HG03103 (cell line): ENCODE data around the gene CTDSP1.

ENCODE experiments used
- ATAC-seq: cut with Tn5 transposase; IDR thresholded peaks from one replicate; pipeline ENCODE4 v1.9.1; 2021; ENCODE audit warnings: low read depth; ENCODE audit not compliant: unreplicated experiment

The CTDSP1 gene

DNA sequence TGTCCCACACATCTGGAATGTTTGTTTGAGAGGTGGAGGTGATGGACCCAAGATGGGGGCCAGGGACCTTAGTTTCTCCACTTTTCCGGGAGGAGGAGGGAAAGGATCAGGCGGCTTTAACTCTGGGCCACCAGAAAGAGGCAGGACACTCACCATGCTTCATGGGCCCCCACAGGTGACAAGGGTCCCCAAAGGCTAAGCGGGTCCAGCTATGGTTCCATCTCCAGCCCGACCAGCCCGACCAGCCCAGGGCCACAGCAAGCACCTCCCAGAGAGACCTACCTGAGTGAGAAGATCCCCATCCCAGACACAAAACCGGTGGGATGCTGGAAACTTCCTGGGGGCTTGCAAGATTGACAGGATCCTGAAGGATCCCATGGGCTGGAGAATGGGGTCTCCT is 16.9 kb upstream of the CTDSP1 start:
- ATAC-seq, result no peak

DNA sequence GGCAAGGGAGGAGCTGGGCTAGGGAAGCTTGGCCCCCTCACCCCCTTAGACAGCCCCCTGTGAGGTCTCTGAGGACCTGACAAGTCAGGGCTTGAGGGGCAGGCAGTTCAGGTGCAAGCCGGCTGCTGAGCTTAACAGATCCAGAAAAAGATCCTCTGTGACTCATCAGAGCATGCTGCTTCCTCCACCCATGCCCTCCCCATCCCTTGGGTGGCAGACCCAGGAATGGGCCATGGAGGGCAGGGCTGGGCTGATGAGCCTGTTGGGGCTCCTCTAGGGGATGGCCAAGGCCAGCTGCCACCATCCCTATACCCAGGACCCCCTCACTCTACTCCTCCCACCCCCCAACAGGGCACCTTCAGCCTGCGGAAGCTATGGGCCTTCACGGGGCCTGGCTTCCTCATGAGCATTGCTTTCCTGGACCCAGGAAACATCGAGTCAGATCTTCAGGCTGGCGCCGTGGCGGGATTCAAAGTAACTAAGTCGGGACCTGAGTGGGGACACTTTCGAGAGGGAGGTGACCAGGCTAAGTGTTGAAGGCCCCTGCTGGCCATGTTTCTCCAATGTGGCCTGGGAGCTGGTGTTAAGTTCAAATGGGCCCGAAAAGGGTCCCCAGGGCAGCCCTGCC is 15.7 kb upstream of the CTDSP1 start:
- ATAC-seq, result no peak

DNA sequence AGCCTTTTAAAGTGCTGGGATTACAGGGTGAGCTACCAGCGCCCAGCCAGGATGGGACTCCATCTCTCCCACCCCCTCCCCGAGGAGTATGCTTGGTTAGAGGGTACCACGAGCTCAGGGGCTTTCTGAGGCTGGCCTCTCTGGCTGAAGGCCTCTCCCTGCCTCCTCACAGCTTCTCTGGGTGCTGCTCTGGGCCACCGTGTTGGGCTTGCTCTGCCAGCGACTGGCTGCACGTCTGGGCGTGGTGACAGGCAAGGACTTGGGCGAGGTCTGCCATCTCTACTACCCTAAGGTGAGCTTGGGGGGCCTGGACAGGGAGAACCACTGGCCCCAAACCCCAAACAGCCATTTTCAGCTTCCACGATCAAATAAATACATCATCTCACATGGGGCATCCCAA is 14.7 kb upstream of the CTDSP1 start:
- ATAC-seq, result no peak

DNA sequence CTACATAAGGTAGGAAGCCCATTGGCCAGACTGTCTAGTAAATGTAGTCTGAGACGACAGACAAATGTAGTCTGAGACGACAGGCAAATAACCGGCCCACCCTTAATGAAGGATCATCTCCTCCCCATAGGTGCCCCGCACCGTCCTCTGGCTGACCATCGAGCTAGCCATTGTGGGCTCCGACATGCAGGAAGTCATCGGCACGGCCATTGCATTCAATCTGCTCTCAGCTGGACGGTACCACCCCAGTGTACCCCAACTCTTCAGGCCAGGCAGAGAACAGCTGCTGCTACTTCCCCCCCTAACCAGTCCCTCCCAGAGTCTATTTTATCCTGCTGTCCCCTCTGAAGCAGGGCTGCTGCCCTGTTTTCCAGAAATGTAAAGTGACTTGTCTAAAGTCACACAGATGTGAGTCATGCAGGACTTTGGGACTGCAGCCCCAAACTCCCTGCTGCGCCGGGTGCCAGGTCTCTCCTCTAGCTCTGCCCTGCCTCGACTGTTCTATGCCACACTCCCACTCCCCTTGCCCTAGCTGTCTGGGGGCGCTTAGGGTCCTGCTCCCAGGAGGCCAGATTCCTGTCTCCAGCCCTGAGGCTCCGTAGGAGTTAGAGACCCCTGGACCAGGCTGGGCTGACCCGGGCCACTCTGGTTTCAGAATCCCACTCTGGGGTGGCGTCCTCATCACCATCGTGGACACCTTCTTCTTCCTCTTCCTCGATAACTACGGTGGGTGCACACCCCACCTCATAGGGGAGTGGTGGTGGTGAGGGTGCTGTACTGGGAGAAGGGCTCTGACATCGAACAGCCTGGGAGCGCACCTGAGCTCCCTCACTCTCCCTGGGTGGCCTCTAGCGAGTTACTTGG is 12.9 kb upstream of the CTDSP1 start:
- ATAC-seq, result no peak

DNA sequence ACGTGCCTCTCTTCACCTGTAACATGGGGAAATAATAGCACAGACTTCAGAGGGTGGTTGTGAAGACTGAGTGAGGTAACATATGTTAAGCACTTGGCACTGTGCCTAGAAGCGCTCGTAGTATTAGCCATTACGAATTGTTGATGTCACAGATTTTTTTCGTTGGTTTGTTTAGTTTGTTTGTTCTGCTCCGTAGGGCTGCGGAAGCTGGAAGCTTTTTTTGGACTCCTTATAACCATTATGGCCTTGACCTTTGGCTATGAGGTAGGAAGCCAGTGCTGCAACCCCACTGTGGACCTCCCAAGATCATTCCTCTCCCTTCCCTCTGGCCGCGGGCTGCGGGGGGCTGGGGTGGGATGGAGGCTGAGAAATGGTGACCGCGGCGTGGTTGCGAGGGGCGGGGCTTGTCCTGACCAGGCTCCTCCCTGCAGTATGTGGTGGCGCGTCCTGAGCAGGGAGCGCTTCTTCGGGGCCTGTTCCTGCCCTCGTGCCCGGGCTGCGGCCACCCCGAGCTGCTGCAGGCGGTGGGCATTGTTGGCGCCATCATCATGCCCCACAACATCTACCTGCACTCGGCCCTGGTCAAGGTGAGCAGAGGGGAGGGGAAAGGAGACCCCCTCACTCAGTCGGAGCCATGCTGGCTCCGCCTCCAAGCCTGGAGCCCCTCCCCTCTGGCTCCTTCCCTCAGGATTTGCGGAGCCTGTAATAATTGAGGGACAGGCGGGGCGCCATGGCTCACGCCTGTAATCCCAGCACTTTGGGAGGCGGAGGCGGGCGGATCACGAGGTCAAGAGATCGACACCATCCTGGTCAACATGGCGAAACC is 12.1 kb upstream of the CTDSP1 start:
- ATAC-seq, result no peak

DNA sequence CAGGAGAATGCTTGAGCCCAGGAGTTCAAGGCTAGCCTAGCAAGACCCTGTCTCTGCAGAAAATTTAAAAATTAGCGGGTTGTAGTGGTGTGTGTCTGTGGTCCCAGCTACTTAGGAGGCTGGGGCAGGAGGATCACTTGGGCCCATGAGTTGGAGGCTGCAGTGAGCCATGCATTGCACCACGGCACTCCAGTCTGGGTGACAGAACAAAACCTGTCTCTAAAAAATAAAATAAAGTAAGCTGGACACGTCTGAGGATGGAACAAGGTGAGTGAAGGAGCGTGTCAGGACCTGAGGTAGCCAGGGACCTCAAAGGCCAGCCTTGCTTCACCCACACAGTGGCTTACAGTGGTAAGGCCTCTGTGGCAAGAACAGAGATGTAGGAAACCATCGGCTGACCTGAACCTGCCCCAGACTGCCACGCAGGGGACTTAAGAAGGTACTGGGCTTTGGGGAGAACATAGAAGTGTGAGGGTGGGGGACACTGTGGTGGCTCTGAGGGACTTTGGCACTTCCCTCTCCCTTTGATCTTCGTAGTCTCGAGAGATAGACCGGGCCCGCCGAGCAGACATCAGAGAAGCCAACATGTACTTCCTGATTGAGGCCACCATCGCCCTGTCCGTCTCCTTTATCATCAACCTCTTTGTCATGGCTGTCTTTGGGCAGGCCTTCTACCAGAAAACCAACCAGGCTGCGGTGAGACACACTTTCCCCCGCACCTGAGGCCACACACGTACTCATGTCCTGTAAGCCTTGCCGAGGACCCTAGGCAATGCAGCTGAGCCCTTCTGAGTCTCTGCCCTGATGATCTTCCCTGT is 10.1 kb upstream of the CTDSP1 start:
- ATAC-seq, result no peak

DNA sequence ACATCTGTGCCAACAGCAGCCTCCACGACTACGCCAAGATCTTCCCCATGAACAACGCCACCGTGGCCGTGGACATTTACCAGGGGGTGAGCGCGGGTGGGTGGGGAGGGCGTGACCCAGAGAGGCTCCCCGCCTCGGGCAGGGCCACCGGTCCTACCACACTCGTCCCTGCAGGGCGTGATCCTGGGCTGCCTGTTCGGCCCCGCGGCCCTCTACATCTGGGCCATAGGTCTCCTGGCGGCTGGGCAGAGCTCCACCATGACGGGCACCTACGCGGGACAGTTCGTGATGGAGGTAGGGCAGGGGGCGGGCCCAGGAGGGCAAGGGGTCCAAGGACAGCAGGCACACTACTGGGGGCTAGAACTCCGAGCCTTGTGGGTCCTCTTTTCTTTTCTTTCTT is 8.5 kb upstream of the CTDSP1 start:
- no peak for ATAC-seq

DNA sequence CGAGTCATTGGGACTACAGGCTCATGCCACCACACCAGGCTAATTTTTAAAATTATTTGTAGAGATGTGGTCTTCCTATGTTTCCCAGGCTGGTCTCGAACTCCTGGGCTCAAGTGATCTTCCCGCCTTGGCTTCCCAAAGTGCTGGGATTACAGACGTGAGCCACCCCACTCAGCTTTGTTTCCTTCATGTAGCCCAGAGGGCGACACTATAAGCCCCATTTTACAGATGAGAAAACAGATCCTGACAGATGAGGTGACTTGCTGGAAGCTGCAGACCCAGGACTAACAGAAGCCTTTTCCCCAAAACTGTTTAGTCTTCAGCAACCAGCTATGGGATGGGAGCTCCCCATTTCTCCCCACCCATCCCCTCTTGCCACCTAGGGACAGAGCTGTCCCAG is 7.2 kb upstream of the CTDSP1 start:
- ATAC-seq, result no peak

DNA sequence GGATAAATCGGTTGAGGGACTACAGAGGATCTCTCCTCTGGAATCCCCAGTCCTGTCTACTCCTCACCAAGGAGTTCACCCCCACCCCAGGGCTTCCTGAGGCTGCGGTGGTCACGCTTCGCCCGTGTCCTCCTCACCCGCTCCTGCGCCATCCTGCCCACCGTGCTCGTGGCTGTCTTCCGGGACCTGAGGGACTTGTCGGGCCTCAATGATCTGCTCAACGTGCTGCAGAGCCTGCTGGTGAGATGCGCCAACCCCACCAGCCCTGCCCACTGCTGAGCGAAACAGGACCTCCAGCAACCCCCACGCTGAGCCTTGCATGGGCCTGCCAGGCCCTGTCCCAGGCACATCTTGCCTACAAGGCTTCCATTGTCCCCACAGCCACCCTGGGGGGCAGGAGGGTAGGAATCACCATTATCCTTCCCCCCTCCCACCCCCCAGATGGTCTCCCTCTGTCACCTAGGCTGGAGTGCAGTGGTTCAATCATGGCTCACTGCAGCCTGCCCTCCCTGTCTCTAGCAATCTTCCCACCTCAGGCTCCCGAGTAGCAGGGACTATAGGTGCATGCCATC is 6.7 kb upstream of the CTDSP1 start:
- no peak for ATAC-seq

DNA sequence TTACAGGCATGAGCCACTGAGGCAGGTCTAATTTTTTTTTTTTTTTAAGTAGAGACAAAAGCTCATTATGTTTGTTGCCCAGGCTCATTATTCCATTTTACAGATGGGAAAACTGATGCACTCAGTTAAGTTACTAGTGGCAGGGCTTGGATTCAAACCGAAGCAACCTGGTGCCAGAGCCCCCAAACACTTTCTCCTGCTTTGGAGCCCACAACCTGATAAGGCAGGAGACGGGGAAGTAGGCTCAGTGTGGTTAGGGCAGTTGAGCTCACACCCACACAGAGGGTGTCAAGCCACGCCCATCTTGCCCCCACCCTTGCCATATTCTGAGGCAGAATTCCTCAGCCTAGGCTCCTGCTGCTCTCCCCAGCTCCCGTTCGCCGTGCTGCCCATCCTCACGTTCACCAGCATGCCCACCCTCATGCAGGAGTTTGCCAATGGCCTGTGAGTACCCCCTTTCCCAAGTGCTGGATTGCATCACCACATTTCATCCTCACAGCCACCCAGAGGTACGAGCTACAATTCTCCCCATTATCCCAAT is 5.8 kb upstream of the CTDSP1 start:
- ATAC-seq, result no peak

DNA sequence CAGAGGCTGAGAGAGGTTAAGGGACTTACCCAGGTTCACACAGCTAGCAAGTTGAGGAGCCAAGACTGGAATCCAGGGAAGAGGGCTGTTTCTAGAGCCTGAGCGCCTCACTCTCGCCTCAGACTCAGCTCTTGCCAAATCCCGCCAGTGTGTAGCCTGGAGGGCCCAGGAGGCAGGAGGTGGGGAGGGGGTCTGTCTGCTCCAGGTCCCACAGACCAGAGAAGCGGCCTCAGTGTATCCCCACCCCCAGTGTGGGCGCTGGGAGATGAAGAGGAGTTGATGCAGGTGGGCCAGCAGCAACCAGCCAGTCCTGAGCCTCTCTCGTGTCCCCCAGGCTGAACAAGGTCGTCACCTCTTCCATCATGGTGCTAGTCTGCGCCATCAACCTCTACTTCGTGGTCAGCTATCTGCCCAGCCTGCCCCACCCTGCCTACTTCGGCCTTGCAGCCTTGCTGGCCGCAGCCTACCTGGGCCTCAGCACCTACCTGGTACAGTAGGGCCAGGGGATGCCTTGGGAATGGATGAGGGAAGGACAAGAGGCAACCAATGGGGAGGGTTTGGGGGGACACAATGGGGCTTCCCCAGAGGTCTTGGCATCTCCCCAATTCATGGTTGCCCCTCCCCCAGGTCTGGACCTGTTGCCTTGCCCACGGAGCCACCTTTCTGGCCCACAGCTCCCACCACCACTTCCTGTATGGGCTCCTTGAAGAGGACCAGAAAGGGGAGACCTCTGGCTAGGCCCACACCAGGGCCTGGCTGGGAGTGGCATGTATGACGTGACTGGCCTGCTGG is 5.2 kb upstream of the CTDSP1 start:
- ATAC-seq, result no peak

DNA sequence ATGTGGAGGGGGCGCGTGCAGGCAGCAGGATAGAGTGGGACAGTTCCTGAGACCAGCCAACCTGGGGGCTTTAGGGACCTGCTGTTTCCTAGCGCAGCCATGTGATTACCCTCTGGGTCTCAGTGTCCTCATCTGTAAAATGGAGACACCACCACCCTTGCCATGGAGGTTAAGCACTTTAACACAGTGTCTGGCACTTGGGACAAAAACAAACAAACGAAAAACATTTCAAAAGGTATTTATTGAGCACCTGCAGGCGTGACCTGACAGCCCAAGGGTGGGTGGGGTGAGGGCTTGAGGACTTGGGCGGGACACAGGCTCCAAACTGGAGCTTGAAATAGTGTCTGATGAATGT is 4.6 kb upstream of the CTDSP1 start:
- no peak for ATAC-seq

DNA sequence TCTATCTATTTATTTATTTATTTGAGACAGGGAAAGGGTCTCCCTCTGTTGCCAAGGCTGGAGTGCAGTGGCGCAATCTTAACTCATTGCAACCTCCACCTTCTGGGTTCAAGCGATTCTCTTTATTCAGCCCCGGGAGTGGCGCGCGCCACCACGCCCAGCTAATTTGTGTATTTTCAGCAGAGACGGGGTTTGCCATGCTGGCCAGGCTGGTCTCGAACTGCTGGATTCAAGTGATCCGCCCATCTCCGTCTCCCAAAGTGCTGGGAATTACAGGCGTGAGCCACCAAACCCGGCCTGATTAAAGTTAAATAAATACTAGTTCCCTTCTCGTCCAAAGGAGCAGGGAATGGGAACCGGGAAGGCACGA is 4.2 kb upstream of the CTDSP1 start:
- ATAC-seq, result no peak

DNA sequence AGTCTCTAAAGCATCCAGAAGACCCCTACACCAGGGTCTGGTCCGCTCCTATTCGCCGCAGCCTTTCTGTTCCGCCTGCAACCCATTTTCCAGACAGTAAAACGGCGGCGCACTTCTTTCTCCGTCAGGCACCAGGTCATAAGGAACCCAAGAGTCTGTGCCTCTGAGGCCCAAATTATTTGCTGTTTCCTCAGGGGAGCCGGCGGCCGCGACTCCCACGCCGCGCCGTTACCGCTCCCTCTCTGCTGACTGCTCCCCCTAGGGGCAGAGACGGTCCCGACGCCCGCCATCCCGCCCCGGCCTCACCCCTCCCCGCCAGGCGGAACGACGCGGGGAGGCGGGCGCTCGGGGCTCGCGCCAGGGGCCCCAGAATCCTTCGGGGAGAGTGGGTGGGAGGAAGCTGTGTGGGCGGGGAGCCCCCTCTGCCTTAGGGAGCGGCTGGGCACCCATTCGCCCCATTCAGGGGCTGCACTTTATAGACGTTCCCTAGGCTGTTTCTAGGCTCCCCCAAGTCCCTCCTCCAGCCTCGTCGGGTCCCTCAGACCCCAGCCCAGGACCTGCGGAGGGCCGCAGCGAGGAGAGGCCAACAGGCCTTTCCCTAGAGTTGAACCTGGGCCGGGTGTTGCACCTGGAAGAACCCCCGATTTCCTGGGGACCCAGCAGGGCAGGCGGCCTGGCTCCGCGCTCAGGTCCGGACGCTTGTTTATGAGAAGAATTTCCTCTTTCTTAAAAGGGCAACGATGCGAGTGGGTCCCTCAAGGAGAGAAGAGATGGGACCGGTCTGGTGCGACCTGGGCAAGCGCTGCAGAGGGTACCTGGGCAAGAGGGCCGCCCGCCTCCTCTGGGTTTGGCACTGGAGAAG is 3.6 kb upstream of the CTDSP1 start:
- ATAC-seq, result peak; percentile 42

DNA sequence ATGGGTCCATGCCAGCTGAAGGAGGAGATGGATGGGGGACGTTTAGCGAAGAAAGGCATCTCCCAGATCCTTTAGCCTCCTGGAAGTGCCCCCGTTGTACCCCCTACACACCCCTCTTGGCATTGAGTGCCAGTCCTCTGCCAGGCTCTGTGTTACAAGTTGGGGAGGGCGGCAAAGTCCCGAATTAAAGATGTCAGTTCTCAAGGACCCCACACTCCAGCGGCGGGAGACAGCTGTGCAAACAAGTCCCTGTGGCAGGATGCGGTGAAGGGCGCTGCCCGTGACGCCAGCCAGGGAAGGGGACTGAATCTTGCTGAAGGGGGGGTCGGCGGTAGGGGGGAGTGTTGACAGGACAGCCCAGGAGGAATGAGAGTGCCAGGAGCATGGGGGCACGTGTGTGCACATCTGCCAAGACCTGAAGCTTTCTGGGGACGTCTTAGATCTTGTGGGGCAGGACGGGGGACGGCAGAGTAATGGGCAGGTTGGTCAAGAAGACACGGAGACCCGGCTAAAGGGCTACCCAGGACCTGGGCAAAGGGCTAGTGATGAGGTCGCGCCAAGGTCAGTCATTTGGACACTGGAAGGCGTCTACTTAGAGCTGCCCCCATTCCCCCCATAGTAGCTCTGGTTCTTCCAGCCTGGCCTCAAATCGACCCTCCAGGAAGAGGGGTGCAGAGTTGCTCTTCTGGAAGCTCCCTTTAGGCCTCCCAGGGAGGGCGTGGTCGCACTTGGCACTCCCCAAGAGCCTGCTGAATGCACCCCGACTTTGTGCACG is 2.8 kb upstream of the CTDSP1 start:
- no peak for ATAC-seq

DNA sequence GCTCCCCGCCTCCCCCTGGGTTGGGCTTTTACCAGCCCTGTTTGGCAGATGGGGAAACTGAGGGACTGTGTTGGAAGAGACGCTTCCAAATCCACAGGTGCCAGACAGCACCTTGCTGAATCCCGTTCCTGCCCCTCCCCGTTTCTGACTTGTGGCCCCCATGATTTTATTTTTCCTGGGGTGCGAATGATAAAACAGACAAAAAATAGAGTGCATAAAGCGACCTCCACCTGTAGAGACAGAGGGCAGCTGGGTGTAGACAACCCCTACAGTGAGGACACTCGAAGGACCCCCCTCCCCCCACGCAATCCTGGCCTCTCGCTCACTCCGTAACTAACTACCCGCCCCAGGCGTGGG is 2.2 kb upstream of the CTDSP1 start:
- no peak for ATAC-seq

DNA sequence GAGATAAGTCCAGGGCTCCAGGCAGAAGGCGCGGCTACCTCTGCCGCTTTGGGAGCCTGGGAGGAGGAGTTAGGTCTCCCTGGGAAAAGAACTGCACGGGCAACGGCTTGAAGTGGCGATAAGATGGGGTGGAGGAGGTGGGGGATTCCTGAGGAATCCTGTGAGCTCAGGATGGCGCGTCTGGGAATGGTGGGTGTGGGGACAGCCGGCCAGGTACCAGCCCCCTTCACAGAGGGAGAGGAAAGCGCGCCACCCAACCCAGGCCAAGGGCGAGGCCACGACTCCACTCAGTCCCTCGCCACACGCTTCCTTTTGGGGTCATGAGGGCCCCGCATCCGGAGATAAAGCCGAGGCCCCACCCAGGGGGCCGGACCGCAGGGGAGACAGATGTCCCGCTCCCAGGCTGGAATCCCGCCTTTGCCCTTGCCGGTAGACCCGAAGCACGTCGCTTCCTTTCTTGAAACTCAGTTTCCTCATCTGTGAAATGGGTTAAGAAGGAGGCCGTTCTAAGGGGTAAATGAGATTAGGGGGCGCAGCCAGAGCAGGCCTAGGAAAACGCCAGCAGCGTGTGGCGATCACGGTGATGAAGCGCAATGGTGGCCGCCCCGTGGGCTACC is 1.7 kb upstream of the CTDSP1 start:
- ATAC-seq, result no peak
